ENCODE results near the gene UBL7.

UBL7 gene

GRCh38 chr15:74441248-74441941 is 19.6 kb downstream of the UBL7 start:
- no peak for DNase-seq (ENCODE audit: low read depth)

- DNase-seq (ENCODE audit: low read depth): no peak
These were observed 22.1 kb downstream of the UBL7 start for GRCh38 chr15:74438721-74439316.

- no peak for DNase-seq (ENCODE audit: low read depth)
These were observed 22.8 kb downstream of the UBL7 start for GRCh38 chr15:74438206-74438605.

- no peak for DNase-seq (ENCODE audit: low read depth)
These were observed 26.5 kb downstream of the UBL7 start for GRCh38 chr15:74434263-74435136.

GRCh38 chr15:74433592-74434262 is 27.2 kb downstream of the UBL7 start, which contains the start of gene SEMA7A:
Gene SEMA7A, minus strand, starts transcription at chr15:74433958. Its CDS starts 40 bp downstream, at chr15:74433918.
- peak; percentile 84 for DNase-seq (ENCODE audit: low read depth)

- DNase-seq (ENCODE audit: low read depth): no peak
These were observed 27.9 kb downstream of the UBL7 start for GRCh38 chr15:74432968-74433591.

- no peak for DNase-seq (ENCODE audit: low read depth)
These were observed 28.5 kb downstream of the UBL7 start for GRCh38 chr15:74432271-74432967.

- DNase-seq (ENCODE audit: low read depth): no peak
These were observed 29.3 kb downstream of the UBL7 start for GRCh38 chr15:74431645-74432044.

- no peak for DNase-seq (ENCODE audit: low read depth)
These were observed 29.8 kb downstream of the UBL7 start for GRCh38 chr15:74431116-74431515.

- DNase-seq (ENCODE audit: low read depth): no peak
These were observed 30.4 kb downstream of the UBL7 start for GRCh38 chr15:74430510-74430951.

- no peak for DNase-seq (ENCODE audit: low read depth)
These were observed 31.1 kb downstream of the UBL7 start for GRCh38 chr15:74429781-74430400.

GRCh38 chr15:74428970-74429780 is 31.8 kb downstream of the UBL7 start:
- DNase-seq (ENCODE audit: low read depth): no peak

GRCh38 chr15:74428442-74428787 is 32.5 kb downstream of the UBL7 start:
- no peak for DNase-seq (ENCODE audit: low read depth)

GRCh38 chr15:74427607-74428441 is 33.1 kb downstream of the UBL7 start:
- DNase-seq (ENCODE audit: low read depth): no peak

- DNase-seq (ENCODE audit: low read depth): no peak
These were observed 34.3 kb downstream of the UBL7 start for GRCh38 chr15:74426404-74427281.

- no peak for DNase-seq (ENCODE audit: low read depth)
These were observed 35.3 kb downstream of the UBL7 start for GRCh38 chr15:74425630-74426029.

- DNase-seq (ENCODE audit: low read depth): no peak
These were observed 35.9 kb downstream of the UBL7 start for GRCh38 chr15:74424901-74425528.

Data from CMK (cell line).